GM19035 (cell line): ENCODE data around the gene CELSR3.

Experiments used
- ATAC-seq: cut with Tn5 transposase; IDR thresholded peaks from one replicate; pipeline ENCODE4 v1.9.1; 2021; ENCODE audit not compliant: unreplicated experiment

CELSR3 gene

GRCh38 chr3:48587686-48588085 lies 75.0 kb downstream of the CELSR3 start:
- ATAC-seq = no peak
